K562 (cell line): ENCODE results near the gene TVP23A. TPM values are rescaled to one million over a fixed set of nuclear protein-coding genes. Genes with fewer than 3 reads are reported as not detected.

ENCODE experiments used
- ATAC-seq: fragments of 200-7000 bp; cut with Tn5 transposase; 3 replicates; pipeline ENCODE4 v1.9.1; 2020; ENCODE audit warnings: moderate library complexity
- BruUV-seq: library from RNA; stranded (reverse); fragments of 400-500 nt; replicated peaks from 2 replicates; lab custom pipeline; 2021; lab: Mats Ljungman, UMichigan
- CTCF ChIA-PET: fragments of 300-600 bp; formaldehyde crosslinking; extraction: SDS; loops from one replicate; lab custom pipeline; 2021; ENCODE audit warnings: low intra/inter-chr PET ratio; lab: Yijun Ruan, JAX
- POLR2A ChIA-PET: fragments of 300-600, 350-650 bp; sonication (Branson Sonifier 250); formaldehyde crosslinking; extraction: SDS; loops from one replicate; lab custom pipeline; 2021; ENCODE audit warnings: antibody characterized with exemption, inconsistent platforms; lab: Yijun Ruan, JAX
- DNase-seq, 4 experiments: peaks; one replicate each; pipeline versions ENCODE4 v3.0.0 to v3.0.0-alpha.2; 2011 to 2018; ENCODE audit warnings: low spot score in 3 of 4, mixed read lengths in 3 of 4; ENCODE audit errors: extremely low read depth in 1 of 4
- FAIRE-seq: peaks from 2 replicates; lab custom pipeline; 2011; peaks lifted over from hg19 to GRCh38; lab: Jason Lieb, UNC
- H2AFZ ChIP-seq: 2 replicates; pipeline ENCODE4 v1.6.0; 2011; ENCODE audit warnings: low read depth, low read length, control low read depth, inconsistent platforms
- H3K27ac ChIP-seq: fragments of 200-600 bp; 3 replicates; pipeline ENCODE4 v1.8.0; 2011; ENCODE audit warnings: low read depth, mild to moderate bottlenecking, control low read depth, inconsistent platforms, low read length, moderate library complexity, mixed read lengths; ENCODE audit errors: extremely low read depth
- H3K27me3 ChIP-seq, 2 experiments: fragments of 300-600 bp in 1 of 2; 2 replicates in 1 of 2; 3 replicates in 1 of 2; pipeline versions ENCODE4 v1.6.0 to v1.8.0; 2011; ENCODE audit warnings: inconsistent platforms in 2 of 2, low read length in 2 of 2, mild to moderate bottlenecking in 1 of 2, mixed read lengths in 1 of 2, moderate library complexity in 1 of 2; ENCODE audit not compliant: control insufficient read depth in 2 of 2, insufficient read depth in 2 of 2
- H3K36me3 ChIP-seq: fragments of 300-600 bp; 3 replicates; pipeline ENCODE4 v1.8.0; 2011; ENCODE audit warnings: mild to moderate bottlenecking, low read length, inconsistent platforms; ENCODE audit not compliant: control insufficient read depth, insufficient read depth
- H3K4me1 ChIP-seq, 2 experiments: fragments of 200-600 bp in 1 of 2; replicated peaks in 1 of 2; 2 replicates in 1 of 2; 3 replicates in 1 of 2; pipeline versions ENCODE4 v1.5.1 to v1.8.0; 2011; ENCODE audit warnings: inconsistent platforms in 2 of 2, low read length in 2 of 2, mild to moderate bottlenecking in 1 of 2, mixed read lengths in 1 of 2, moderate library complexity in 1 of 2; ENCODE audit not compliant: control insufficient read depth in 2 of 2, insufficient read depth in 2 of 2
- H3K4me2 ChIP-seq: 2 replicates; pipeline ENCODE4 v1.6.1; 2011; ENCODE audit warnings: low read length, control low read depth, inconsistent platforms, mixed read lengths; ENCODE audit not compliant: insufficient read depth
- H3K4me3 ChIP-seq: fragments of 200-600 bp; sonication (generic), shearing (Covaris generic); 2 replicates; pipeline ENCODE4 v1.5.1; 2016; ENCODE audit warnings: control low read depth, inconsistent platforms
- H3K79me2 ChIP-seq: fragments of 200-600 bp; 3 replicates; pipeline ENCODE4 v1.8.0; 2011; ENCODE audit warnings: low read length, inconsistent platforms; ENCODE audit not compliant: control insufficient read depth, insufficient read depth
- H3K9ac ChIP-seq, 2 experiments: 2 replicates each; pipeline versions ENCODE4 v1.6.0 to v1.6.1; 2011; ENCODE audit warnings: low read depth in 2 of 2, low read length in 2 of 2, control low read depth in 1 of 2, inconsistent platforms in 1 of 2, mild to moderate bottlenecking in 1 of 2, mixed read lengths in 1 of 2; ENCODE audit not compliant: insufficient read depth in 1 of 2
- H3K9me1 ChIP-seq: one replicate; pipeline ENCODE4 v1.6.0; 2011; ENCODE audit warnings: inconsistent platforms, mild to moderate bottlenecking, low read length, moderate library complexity; ENCODE audit not compliant: control insufficient read depth, insufficient read depth
- H3K9me3 ChIP-seq: replicated peaks from 2 replicates; pipeline ENCODE4 v1.5.1; 2011; ENCODE audit warnings: low read depth, low read length, inconsistent platforms; ENCODE audit not compliant: control insufficient read depth, insufficient read depth
- H4K20me1 ChIP-seq: replicated peaks from 2 replicates; pipeline ENCODE4 v1.6.1; 2011; ENCODE audit warnings: low read length, inconsistent platforms, mixed read lengths; ENCODE audit not compliant: control insufficient read depth, insufficient read depth
- HLTF ChIP-seq: fragments of 450-650 bp; IDR thresholded peaks from 2 replicates; pipeline ENCODE4 v1.6.1; 2016
- MECOM ChIP-seq: fragments of 250-450 bp; sonication (Bioruptor Pico); IDR thresholded peaks from 2 replicates; pipeline ENCODE4 v1.8.0; 2022; ENCODE audit warnings: inconsistent platforms
- NEUROD1 ChIP-seq: fragments of 150-350 bp; IDR thresholded peaks from 2 replicates; pipeline ENCODE4 v1.6.1; 2014; ENCODE audit warnings: borderline replicate concordance, low read length, low read depth; ENCODE audit not compliant: partially characterized antibody
- NFYB ChIP-seq: IDR thresholded peaks from 2 replicates; pipeline ENCODE4 v1.6.1; 2011; ENCODE audit warnings: mild to moderate bottlenecking, moderate library complexity; ENCODE audit not compliant: insufficient read length; ENCODE audit errors: extremely low read depth
- PML ChIP-seq: IDR thresholded peaks from 2 replicates; pipeline ENCODE4 v1.6.1; 2012; ENCODE audit warnings: low read length, inconsistent platforms
- ZC3H11A ChIP-seq: IDR thresholded peaks from 2 replicates; pipeline ENCODE4 v1.6.1; 2012; ENCODE audit warnings: low read depth, low read length, improper control_type of control experiment
- ZFP1 ChIP-seq: fragments of 450-650 bp; formaldehyde crosslinking; IDR thresholded peaks from 2 replicates; pipeline ENCODE4 v1.4.0; 2020; ENCODE audit warnings: mild to moderate bottlenecking, mixed read lengths
- ZNF551 ChIP-seq: fragments of 250-450 bp; sonication (Bioruptor Pico); IDR thresholded peaks from 2 replicates; pipeline ENCODE4 v1.5.0; 2021; ENCODE audit warnings: mild to moderate bottlenecking, moderate library complexity
- WGBS: fragments of 100-300 bp; shearing (Covaris generic); methylation state at CpG from one replicate; pipeline ENCODE4 v1.1.6; 2016; ENCODE audit warnings: low coverage, mixed read lengths; ENCODE audit not compliant: insufficient coverage; ENCODE audit errors: missing lambda C conversion rate; 5-methylcytosine and 5-hydroxymethylcytosine counted together
- in situ Hi-C: fragments of 300-500 bp; cut with MboI; formaldehyde crosslinking; loops from 4 replicates; pipeline ENCODE4 v1.15.0; 2018; ENCODE audit warnings: inconsistent platforms, mixed read lengths
- intact Hi-C: fragments of 100-400 bp; cut with micrococcal nuclease; formaldehyde crosslinking; loops from 2 replicates; pipeline ENCODE4 v1.14.2; 2022
- polyA plus RNA-seq, 8 experiments: library from polyadenylated mRNA; depleted of rRNA in 4 of 8; stranded (reverse) in 5 of 8; unstranded in 3 of 8; fragments of >200 nt; fragmentation: Nextera tagmentation in 2 of 8; fragmentation: Illumina TruSeq in 1 of 8; extraction: Ambion mirVana in 2 of 8; extraction: Trizol in 1 of 8; gene quantifications; 2 replicates each; pipeline versions ENCODE4 v1.2.1 to v1.2.3, GENCODE V29; 2011 to 2014; ENCODE audit warnings: inconsistent platforms in 1 of 8, missing spikeins in 1 of 8
- total RNA-seq, 7 experiments: library from RNA; depleted of rRNA in 6 of 7; stranded (reverse); fragments of >200 nt in 6 of 7; fragmentation: Illumina TruSeq in 2 of 7; extraction: Trizol in 2 of 7; gene quantifications; 2 replicates each; pipeline versions ENCODE4 v1.2.1 to v1.2.3, GENCODE V29; 2011 to 2021; ENCODE audit warnings: low replicate concordance in 1 of 7

Gene TVP23A
- total and polyA plus RNA-seq, 9 of the 15 experiments (the other 6 are each of a cell fraction or from before 2014, with no cell fraction given) = 0.04 to 0.77 (median 0.10) TPM; not detected in 3

DNA sequence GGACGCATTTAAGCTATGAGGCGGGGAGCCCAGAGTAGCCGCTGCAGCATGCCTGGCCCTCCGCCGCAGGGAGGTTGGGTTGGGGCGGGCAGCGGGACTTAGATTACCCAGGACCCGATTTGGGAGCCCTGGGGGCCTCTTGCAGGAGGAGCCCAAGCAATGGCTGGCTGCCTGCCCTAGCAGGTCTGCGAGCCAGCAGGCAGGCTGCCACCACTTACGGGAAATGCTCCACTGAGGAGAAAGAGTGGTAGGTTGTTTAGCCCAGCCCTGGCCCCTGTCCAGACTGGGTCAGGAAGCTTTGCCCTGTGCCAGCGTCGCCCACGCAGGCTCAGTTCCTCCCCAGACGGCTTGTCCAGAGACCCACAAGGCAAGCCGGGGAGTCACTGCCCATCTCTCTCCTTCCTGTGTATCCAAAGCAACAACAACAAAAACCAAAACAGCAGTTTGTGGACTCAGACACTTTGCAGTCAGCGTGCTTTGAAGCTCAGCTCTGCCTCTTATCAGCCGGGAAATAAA is 10.3 kb upstream of the TVP23A start:
- BruUV-seq = no TSS peak
- CTCF ChIA-PET = no interaction called here
- no peak for TF ChIP-seq ZFP1 (CRISPR knock-in tag)
- no peak for TF ChIP-seq ZC3H11A
- TF ChIP-seq HLTF = no peak
- ATAC-seq (no peak; the same call in 2 of the 3 replicates), FAIRE-seq (no peak), DNase-seq (no peak)
- H3K9me1 ChIP-seq = no peaks in the 10 kb centered on the region
- no peaks in the 10 kb centered on the region for H3K9me3 ChIP-seq
- H3K36me3 ChIP-seq = no peaks in the 10 kb centered on the region
- POLR2A ChIA-PET = interaction anchor here (0.6 kb wide), 1 partner anchor 631 kb away, joined by 3 read pairs; no protein-coding TSS in a partner anchor
- no peak overlapping the region for H3K27ac ChIP-seq
- H3K9ac ChIP-seq = peak overlapping the region in 1 of 2 experiments; percentile 26; a peak in 1 of 4 replicates
- intact Hi-C loops = no loop called here
- no peaks in the 10 kb centered on the region for H4K20me1 ChIP-seq
- 1% methylated on average over 16 of the region's 17 CpGs for whole genome bisulfite sequencing
- H3K4me3 ChIP-seq = no peak overlapping the region
- no peak overlapping the region for H2AFZ ChIP-seq
- in situ Hi-C loops = no loop called here
- H3K27me3 ChIP-seq = peaks cover 21 to 47% of the 10 kb centered on the region in 2 experiments
- no peaks in the 10 kb centered on the region for H3K79me2 ChIP-seq
- no peak overlapping the region for H3K4me2 ChIP-seq
- H3K4me1 ChIP-seq = peaks cover 0 to 9% of the 10 kb centered on the region in 2 experiments; a peak in 2 of 5 replicates

DNA sequence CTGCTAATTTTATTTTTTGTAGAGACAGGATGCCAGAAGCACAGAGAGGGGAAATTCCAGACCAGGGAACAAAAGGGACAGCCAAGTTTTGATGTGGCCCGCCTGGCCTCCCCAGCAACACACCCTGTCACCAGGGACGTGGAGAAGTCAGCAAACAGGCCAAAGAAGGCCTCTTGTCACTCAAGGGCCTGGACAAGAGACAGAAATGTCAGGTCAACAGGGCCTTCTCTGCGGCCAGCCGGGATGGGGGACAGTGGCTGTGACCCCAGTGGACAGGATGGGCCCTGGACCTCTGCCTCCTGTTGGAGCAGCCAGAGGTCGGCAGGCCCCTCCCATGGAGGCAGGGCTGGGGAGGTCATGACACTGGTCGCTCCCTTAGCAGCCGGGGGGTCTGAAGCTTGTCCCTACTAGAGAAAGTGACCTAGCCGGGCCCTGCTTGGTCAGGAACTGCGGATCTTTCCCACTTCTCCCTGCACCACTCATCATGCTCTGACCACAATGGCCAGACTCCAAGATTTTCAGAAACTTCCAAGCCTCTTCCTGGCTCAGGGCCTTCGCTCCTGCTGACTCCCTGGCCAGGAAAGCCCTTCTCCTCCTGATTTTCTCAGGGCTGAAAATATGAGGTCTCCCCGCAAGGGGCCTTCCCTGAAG is 9.2 kb upstream of the TVP23A start:
- no peak for FAIRE-seq
- no peak overlapping the region; a peak in 1 of 4 replicates for H3K9ac ChIP-seq
- H3K79me2 ChIP-seq = no peaks in the 10 kb centered on the region
- no peaks in the 10 kb centered on the region for H3K9me1 ChIP-seq
- intact Hi-C loops (no loop called here), in situ Hi-C loops (no loop called here)
- 0 out of 2 replicates have a peak, but pooled peaks cover 4% of the 10 kb centered on the region for H4K20me1 ChIP-seq
- no peaks in the 10 kb centered on the region for H3K36me3 ChIP-seq
- ChIA-PET POLR2A (no interaction called here), CTCF (no interaction called here)
- 7% methylated on average over 11 of the region's 11 CpGs for WGBS
- H3K4me3 ChIP-seq = no peak overlapping the region
- H3K9me3 ChIP-seq = no peaks in the 10 kb centered on the region
- H2AFZ ChIP-seq = no peak overlapping the region
- BruUV-seq = no TSS peak
- H3K27me3 ChIP-seq = peaks cover 21 to 49% of the 10 kb centered on the region in 2 experiments
- H3K27ac ChIP-seq = no peak overlapping the region
- no peak for TF ChIP-seq MECOM
- no peak for TF ChIP-seq ZNF551 (CRISPR knock-in tag)
- no peak for TF ChIP-seq NEUROD1
- TF ChIP-seq PML = no peak
- TF ChIP-seq NFYB = no peak
- peaks cover 0 to 9% of the 10 kb centered on the region in 2 experiments; a peak in 2 of 5 replicates for H3K4me1 ChIP-seq
- DNase-seq = no peak
- H3K4me2 ChIP-seq = no peak overlapping the region
- ATAC-seq = no peak
